SJSA1 (cell line): ENCODE results near the gene MTRFR. TPM values are rescaled to one million over a fixed set of nuclear protein-coding genes. Genes with fewer than 3 reads are reported as not detected.
"Not testable (repeated sequence)": the region's sequence is repeated elsewhere in the genome, so short reads cannot be mapped to it uniquely, and the experiment has no call there.

Experiments
- DNase-seq, 2 experiments: peaks; one replicate each; pipeline ENCODE4 v3.0.0-alpha.2; 2015 to 2020; ENCODE audit warnings: low spot score in 2 of 2, low read depth in 1 of 2
- H3K27ac ChIP-seq: fragments of 250-450 bp; sonication (Bioruptor Pico); 2 replicates; pipeline ENCODE4 v1.5.1; 2020; ENCODE audit warnings: mild to moderate bottlenecking, moderate library complexity
- H3K27me3 ChIP-seq: fragments of 250-450 bp; sonication (Bioruptor Pico); replicated peaks from 2 replicates; pipeline ENCODE4 v1.5.1; 2020; ENCODE audit warnings: mild to moderate bottlenecking, moderate library complexity
- H3K36me3 ChIP-seq: fragments of 250-450 bp; sonication (Bioruptor Pico); 2 replicates; pipeline ENCODE4 v1.5.1; 2020; ENCODE audit warnings: mild to moderate bottlenecking
- H3K4me1 ChIP-seq: fragments of 250-450 bp; sonication (Bioruptor Pico); replicated peaks from 2 replicates; pipeline ENCODE4 v1.6.1; 2021; ENCODE audit warnings: mild to moderate bottlenecking
- H3K4me3 ChIP-seq: fragments of 250-450 bp; sonication (Bioruptor Pico); 2 replicates; pipeline ENCODE4 v1.5.1; 2020; ENCODE audit warnings: mild to moderate bottlenecking
- H3K9me3 ChIP-seq: fragments of 250-450 bp; sonication (Bioruptor Pico); replicated peaks from 2 replicates; pipeline ENCODE4 v1.5.1; 2020; ENCODE audit warnings: mild to moderate bottlenecking
- total RNA-seq: library from RNA; depleted of rRNA; stranded (reverse); fragments of >200 nt; shearing (Covaris generic); gene quantifications from 2 replicates; pipeline ENCODE4 v1.2.3, GENCODE V29; 2014; rRNA removed

The MTRFR gene
- 10.3 and 14.2 TPM in 2 replicates for total RNA-seq

- Histone ChIP-seq H3K27ac (peak within 1 kb of the TSS; percentile 68), H3K27me3 (no peaks in the 10 kb centered on the region)
- DNase-seq: peak; percentile 99 to 100
Measured at GRCh38 chr12:123232807-123233504, at the start of gene MTRFR, which contains the start of gene MPHOSPH9. Gene MTRFR (plus strand): TSS chr12:123233436. CDS start chr12:123253675, 20,239 bp downstream. Gene MPHOSPH9 (minus strand): TSS chr12:123233141. CDS start chr12:123230364, 2,777 bp downstream.

GRCh38 chr12:123187637-123188036 is 45.6 kb upstream of the MTRFR start:
- H3K27me3 ChIP-seq: no peaks in the 10 kb centered on the region
- H3K4me3 ChIP-seq: no peak overlapping the region
- H3K36me3 ChIP-seq: peaks cover 60% of the 10 kb centered on the region
- no peaks in the 10 kb centered on the region for H3K4me1 ChIP-seq
- H3K27ac ChIP-seq: no peak overlapping the region
- H3K9me3 ChIP-seq: no peaks in the 10 kb centered on the region
- no peak for DNase-seq

More at GRCh38 chr12:123232807-123233504, at the start of gene MTRFR, which contains the start of gene MPHOSPH9:
- peaks cover 12% of the 10 kb centered on the region for H3K4me1 ChIP-seq
- H3K4me3 ChIP-seq: peak within 1 kb of the TSS; percentile 67
- H3K36me3 ChIP-seq: peaks cover 17% of the 10 kb centered on the region
- no peaks in the 10 kb centered on the region for H3K9me3 ChIP-seq

GRCh38 chr12:123199936-123200335 is 33.3 kb upstream of the MTRFR start:
- no peaks in the 10 kb centered on the region for H3K9me3 ChIP-seq
- no peaks in the 10 kb centered on the region for H3K4me1 ChIP-seq
- H3K36me3 ChIP-seq: peaks cover 61% of the 10 kb centered on the region
- H3K27me3 ChIP-seq: no peaks in the 10 kb centered on the region
- no peak for DNase-seq
- H3K4me3 ChIP-seq: no peak overlapping the region
- H3K27ac ChIP-seq: no peak overlapping the region

GRCh38 chr12:123200414-123200813 is 32.8 kb upstream of the MTRFR start:
- Histone ChIP-seq H3K27me3 (no peaks in the 10 kb centered on the region), H3K36me3 (peaks cover 64% of the 10 kb centered on the region), H3K4me3 (no peak overlapping the region), H3K9me3 (no peaks in the 10 kb centered on the region), H3K27ac (no peak overlapping the region), H3K4me1 (no peaks in the 10 kb centered on the region)
- no peak for DNase-seq

- not testable (repeated sequence) for DNase-seq, H3K9me3 ChIP-seq, H3K27ac ChIP-seq, H3K4me3 ChIP-seq, H3K4me1 ChIP-seq, H3K27me3 ChIP-seq
- peaks cover 73% of the 10 kb centered on the region for H3K36me3 ChIP-seq
Measured at GRCh38 chr12:123206794-123207193, 26.4 kb upstream of the MTRFR start.

DNA sequence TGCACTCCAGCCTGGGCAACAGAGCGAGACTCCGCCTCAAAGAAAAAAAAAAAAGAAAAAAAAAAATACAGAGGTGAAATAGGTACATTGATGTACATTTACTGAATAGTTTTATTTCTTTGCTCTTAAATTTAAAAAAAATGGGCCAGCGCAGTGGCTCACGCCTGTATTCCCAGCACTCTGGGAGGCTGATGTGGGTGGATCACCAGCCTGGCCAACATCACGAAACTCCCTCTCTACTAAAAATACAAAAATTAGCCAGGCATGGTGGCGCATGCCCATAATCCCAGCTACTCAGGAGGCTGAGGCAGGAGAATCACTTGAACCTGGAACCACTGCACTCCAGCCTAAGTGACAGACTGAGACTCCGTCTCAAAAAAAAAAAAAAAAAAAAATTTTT is 25.4 kb upstream of the MTRFR start:
- DNase-seq, H3K9me3 ChIP-seq: not testable (repeated sequence)

GRCh38 chr12:123223241-123223668 is 10.0 kb upstream of the MTRFR start:
- no peak for DNase-seq
- no peaks in the 10 kb centered on the region for H3K27me3 ChIP-seq
- no peaks in the 10 kb centered on the region for H3K4me1 ChIP-seq
- H3K4me3 ChIP-seq: no peak overlapping the region
- no peak overlapping the region for H3K27ac ChIP-seq
- H3K36me3 ChIP-seq: peaks cover 49% of the 10 kb centered on the region
- no peaks in the 10 kb centered on the region for H3K9me3 ChIP-seq

More for the DNA sequence above, 25.4 kb upstream of the MTRFR start:
- H3K27me3 ChIP-seq, H3K4me1 ChIP-seq, H3K4me3 ChIP-seq, H3K27ac ChIP-seq: not testable (repeated sequence)
- H3K36me3 ChIP-seq: peaks cover 69% of the 10 kb centered on the region

DNA sequence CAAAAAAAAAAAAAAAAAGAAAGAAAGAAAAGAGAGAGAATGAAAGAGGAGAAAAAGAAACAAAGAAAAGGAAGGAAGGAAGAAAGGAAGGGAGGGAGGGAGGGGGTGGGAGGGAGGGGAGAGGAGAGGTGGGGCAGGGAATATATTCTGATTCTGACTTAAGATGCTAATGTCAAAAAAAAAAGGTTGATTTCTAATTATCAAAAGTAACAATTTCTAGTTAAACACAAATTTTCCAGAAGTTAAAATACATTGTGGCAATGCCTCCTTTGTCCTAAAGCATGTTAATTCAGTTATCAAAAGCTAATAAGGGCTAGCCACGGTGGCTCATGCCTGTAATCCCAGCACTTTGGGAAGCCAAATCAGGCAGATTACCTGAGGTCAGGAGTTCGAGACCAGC is 7.8 kb upstream of the MTRFR start:
- Histone ChIP-seq H3K27me3 (no peaks in the 10 kb centered on the region), H3K27ac (no peak overlapping the region), H3K36me3 (peaks cover 45% of the 10 kb centered on the region), H3K4me1 (no peaks in the 10 kb centered on the region), H3K4me3 (no peak overlapping the region), H3K9me3 (no peaks in the 10 kb centered on the region)
- DNase-seq: no peak

- H3K27ac ChIP-seq: no peak overlapping the region
- H3K27me3 ChIP-seq: no peaks in the 10 kb centered on the region
- peaks cover 26% of the 10 kb centered on the region for H3K36me3 ChIP-seq
- H3K4me1 ChIP-seq: peaks cover 5% of the 10 kb centered on the region
- H3K9me3 ChIP-seq: no peaks in the 10 kb centered on the region
- no peak overlapping the region for H3K4me3 ChIP-seq
- DNase-seq: no peak
Measured at GRCh38 chr12:123227581-123228258, 5.5 kb upstream of the MTRFR start.

DNA sequence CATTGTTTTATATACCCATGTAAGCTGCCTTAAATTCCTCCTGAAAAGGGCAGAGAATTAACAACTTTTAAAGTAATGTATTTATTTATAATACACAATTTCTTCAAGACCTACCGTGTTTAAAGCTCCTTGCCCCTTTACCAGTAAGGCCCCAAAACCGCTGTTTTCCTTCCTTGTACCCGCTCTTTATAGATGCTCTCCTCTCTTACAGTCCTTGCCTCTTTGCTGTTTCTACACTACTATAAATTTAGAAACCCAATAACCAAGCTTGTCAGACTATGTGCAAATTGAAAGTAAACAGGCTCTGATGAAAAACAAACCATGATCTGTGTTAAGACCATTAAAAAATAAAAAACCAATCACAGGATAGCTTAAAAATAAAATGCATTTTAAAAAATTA is 4.2 kb upstream of the MTRFR start:
- Histone ChIP-seq H3K27ac (no peak overlapping the region), H3K9me3 (no peaks in the 10 kb centered on the region), H3K4me3 (no peak overlapping the region), H3K36me3 (peaks cover 24% of the 10 kb centered on the region), H3K4me1 (peaks cover 8% of the 10 kb centered on the region), H3K27me3 (no peaks in the 10 kb centered on the region)
- no peak for DNase-seq

- Histone ChIP-seq H3K36me3 (peaks cover 17% of the 10 kb centered on the region), H3K27me3 (no peaks in the 10 kb centered on the region), H3K4me1 (peaks cover 12% of the 10 kb centered on the region), H3K27ac (no peak overlapping the region), H3K9me3 (no peaks in the 10 kb centered on the region), H3K4me3 (peak overlapping the region; percentile 67)
- DNase-seq: no peak
Measured at GRCh38 chr12:123231931-123232330, 1.3 kb upstream of the MTRFR start.

- Histone ChIP-seq H3K4me3 (peak overlapping the region; percentile 67), H3K27ac (peak overlapping the region; percentile 68), H3K36me3 (peaks cover 17% of the 10 kb centered on the region), H3K27me3 (no peaks in the 10 kb centered on the region), H3K9me3 (no peaks in the 10 kb centered on the region), H3K4me1 (peaks cover 12% of the 10 kb centered on the region)
- no peak for DNase-seq
Measured at GRCh38 chr12:123232472-123232806, 797 bp upstream of the MTRFR start.

DNA sequence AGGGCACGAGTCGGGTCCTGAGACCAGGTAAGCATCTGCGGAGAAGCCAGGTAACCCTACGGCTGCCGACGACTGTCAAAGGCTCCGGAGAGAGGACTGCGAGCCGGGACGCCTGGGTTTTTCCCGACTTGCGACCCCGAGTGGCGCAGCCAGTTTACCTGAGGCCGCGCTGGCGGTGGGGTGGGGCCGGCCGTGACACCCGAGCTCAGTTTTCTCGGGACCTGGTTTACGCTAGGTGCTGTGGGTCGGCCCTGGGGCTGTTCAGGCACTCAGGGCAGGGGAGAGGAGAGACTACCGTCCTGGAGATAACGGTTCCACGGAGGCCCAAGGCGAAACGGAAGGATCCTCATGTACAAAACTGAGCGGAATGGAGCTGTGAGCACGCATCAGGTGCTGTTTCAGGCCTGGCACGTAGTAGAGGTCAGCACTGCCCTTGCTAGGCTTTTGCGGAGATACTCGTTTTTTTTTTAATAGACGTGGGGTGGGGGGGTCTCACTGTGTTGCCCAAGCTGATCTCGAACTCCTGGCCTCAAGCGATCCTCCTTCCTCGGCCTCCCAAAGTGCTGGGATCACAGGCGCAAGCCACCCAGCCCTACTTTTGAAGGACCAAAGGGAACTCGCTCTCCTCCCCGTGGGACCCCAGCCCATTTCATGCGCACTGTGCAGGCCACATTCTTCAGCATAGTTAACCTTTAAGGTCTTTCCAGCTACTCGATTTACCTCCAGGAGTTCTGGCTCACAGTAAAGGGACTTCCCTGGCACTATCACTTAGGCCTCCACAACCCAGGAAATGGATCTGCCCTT is 471 bp downstream of the MTRFR start:
- Histone ChIP-seq H3K4me1 (peaks cover 12% of the 10 kb centered on the region), H3K27me3 (no peaks in the 10 kb centered on the region), H3K36me3 (peaks cover 16% of the 10 kb centered on the region), H3K9me3 (no peaks in the 10 kb centered on the region), H3K27ac (no peak overlapping the region), H3K4me3 (peak overlapping the region; percentile 67)
- DNase-seq: peak in 1 of 2 experiments; percentile 8
